KG1 (cell line): ENCODE measurements around the gene EHD1.

ENCODE experiments used
- DNase-seq: peaks from one replicate; lab custom pipeline; 2025; lab: John Stamatoyannopoulos, UW

Gene EHD1

GRCh38 chr11:64909653-64910343, 31.4 kb upstream of the EHD1 start:
- DNase-seq, result no peak

- DNase-seq, result no peak
These were observed 30.3 kb upstream of the EHD1 start for GRCh38 chr11:64908766-64909165.

GRCh38 chr11:64906314-64906635, 27.9 kb upstream of the EHD1 start:
- no peak for DNase-seq

GRCh38 chr11:64905516-64906313, 27.3 kb upstream of the EHD1 start:
- no peak for DNase-seq

GRCh38 chr11:64903291-64903833, 24.9 kb upstream of the EHD1 start:
- DNase-seq, result no peak

GRCh38 chr11:64902102-64902900, 23.9 kb upstream of the EHD1 start:
- DNase-seq, result no peak

- DNase-seq, result no peak
These were observed 22.4 kb upstream of the EHD1 start for GRCh38 chr11:64900774-64901173.

GRCh38 chr11:64900263-64900678, 21.9 kb upstream of the EHD1 start:
- DNase-seq, result no peak

- no peak for DNase-seq
These were observed 20.1 kb upstream of the EHD1 start for GRCh38 chr11:64898541-64898940.

GRCh38 chr11:64898076-64898445, 19.6 kb upstream of the EHD1 start:
- no peak for DNase-seq

GRCh38 chr11:64897381-64898075, 19.1 kb upstream of the EHD1 start:
- DNase-seq, result no peak

GRCh38 chr11:64896448-64897022, 18.1 kb upstream of the EHD1 start:
- no peak for DNase-seq

- DNase-seq, result no peak
These were observed 16.5 kb upstream of the EHD1 start for GRCh38 chr11:64894812-64895452.

GRCh38 chr11:64894070-64894811, 15.8 kb upstream of the EHD1 start:
- peak; percentile 37 for DNase-seq

- DNase-seq, result no peak
These were observed 15.0 kb upstream of the EHD1 start for GRCh38 chr11:64893194-64894069.

- no peak for DNase-seq
These were observed 14.4 kb upstream of the EHD1 start for GRCh38 chr11:64892838-64893193.

- DNase-seq, result no peak
These were observed 14.0 kb upstream of the EHD1 start for GRCh38 chr11:64892411-64892831.

GRCh38 chr11:64891880-64892279, 13.5 kb upstream of the EHD1 start:
- no peak for DNase-seq

GRCh38 chr11:64891215-64891848, 12.9 kb upstream of the EHD1 start:
- no peak for DNase-seq
